Stimulated activated CD8-positive, alpha-beta memory T cell treated with anti-CD3 and anti-CD28 coated beads, Interleukin-4, amount 100 ng/mL, for 24 hours (primary cell): ENCODE measurements around the gene UPK3BL1.
"Not testable (repeated sequence)": the region's sequence is repeated elsewhere in the genome, so short reads cannot be mapped to it uniquely, and the experiment has no call there.

ENCODE experiments used
- DNase-seq: peaks from one replicate; pipeline ENCODE4 v3.0.0-alpha.2; 2020; ENCODE audit warnings: low read depth

Gene UPK3BL1

DNA sequence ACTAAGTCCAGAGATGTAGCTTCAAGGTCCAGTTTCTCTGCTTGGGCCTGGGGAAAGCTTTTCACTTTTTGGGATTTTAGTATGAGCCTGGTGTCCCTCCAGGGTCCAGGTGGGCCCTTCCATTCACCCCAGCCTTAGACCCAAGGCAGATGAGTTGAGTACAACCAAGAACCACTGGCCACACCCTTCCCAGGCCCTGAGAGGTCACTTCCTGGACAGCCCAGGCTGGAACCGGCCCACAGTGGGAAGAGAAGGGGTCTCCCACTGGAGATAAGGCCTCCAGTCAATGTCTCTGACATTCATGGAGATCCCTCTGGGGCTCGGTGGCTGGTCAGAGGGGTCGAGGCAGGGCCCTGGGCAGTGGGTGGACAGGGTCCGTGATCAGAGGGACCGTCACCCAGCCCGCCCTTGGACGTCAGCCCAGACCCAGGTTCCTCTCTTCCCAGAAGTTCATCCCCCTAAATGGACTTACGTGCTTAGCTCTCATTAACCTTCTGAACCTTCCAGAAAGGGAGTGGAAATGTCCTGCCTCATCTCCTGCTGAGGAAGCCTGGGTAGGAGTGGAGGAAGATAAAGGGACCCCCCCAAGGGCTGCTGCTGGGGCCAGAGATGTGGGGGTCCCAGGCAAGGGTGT is 15.2 kb downstream of the UPK3BL1 start:
- DNase-seq: not testable (repeated sequence)

DNA sequence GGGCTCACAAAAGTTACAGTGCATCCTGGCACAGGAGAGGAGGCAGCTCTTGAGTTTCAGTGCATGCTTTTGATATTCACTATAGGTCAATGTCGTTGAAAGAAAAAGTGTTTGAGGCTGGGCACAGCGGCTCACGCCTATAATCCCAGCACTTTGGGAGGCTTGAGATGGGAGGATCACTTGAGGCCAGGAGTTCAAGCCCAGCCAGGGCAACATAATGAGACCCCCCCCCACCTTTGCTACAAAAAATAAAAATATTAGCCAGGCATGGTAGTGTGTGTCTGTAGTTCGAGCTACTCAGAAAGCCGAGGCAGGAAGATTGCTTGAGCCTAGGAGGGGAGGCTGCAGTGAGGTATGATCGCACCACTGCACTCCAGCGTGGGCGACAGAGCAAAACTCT is 24.5 kb downstream of the UPK3BL1 start:
- not testable (repeated sequence) for DNase-seq

DNA sequence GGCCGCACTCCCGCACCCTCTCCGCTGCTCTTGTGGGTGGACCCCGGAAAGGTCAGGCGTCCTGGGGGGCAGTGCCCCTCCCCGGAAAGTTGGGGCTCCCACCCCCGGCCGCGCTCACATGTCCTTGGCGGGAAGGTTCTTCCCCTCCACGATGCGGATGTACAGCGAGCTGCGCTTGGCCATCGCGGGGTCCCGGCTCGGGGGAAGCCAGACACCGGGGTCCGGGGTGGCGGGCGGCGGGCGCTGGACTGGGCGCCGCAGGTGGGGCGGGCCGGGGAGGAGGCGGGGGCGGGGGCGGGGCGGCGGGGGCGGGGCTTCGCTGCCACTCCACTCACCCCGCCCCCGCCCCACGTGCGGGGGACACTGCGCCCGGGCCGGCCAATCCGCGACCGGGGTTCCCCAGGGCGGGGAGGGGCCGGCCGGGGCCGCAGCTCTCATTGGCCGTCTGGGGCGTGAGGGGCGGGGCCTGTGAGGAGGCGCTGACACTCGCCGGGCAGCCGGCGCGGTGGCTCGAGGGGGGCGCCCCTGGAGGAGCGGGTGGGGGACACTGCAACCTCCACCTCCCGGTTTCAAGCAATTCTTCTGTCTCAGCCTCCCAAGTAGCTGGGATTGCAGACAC is 26.0 kb downstream of the UPK3BL1 start, which contains the start of gene RASA4:
Gene RASA4 (minus strand): TSS at position 250 of the 619 bp plus-strand sequence. CDS start 67 bp downstream, at position 183.
- DNase-seq: not testable (repeated sequence)

DNA sequence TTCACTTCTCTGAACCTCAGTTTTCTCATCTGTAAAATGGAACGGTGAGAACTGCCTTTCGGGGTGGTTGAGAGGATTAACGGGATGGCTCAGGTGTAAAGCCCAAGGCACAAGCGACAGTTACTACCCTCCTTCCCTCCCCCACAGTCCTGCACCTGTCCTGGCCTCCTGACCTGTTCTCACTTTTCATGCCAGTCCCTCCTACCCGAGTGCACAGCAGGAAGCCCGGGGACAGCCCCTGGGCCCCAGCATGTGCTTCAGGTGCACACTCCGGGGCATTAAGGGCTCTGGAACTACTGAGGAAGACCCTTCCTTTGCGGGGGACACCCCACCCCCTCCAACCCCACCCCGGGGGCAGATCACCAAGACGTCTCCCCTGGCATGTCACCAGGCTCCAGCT is 26.7 kb downstream of the UPK3BL1 start:
- not testable (repeated sequence) for DNase-seq

DNA sequence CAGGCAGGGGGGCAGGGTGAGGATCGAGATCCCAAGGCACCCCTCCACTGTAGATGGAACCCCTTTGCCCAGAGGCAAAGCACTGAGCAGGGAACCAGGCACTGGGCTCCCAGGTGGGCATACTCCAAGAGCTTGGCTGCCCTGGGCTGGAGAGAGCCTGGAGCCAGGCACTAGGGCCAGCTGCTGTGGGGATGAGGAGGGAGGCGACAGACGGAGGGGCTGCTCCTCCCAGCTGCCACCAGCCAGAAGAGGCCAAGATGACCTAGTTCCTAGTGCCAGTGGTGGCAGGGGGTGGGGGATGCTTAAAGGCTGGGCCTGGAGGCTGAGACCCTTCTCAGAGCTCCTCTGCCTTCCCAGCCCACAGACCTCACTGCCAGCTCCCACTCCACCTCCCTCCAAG is 27.7 kb downstream of the UPK3BL1 start:
- DNase-seq: not testable (repeated sequence)

DNA sequence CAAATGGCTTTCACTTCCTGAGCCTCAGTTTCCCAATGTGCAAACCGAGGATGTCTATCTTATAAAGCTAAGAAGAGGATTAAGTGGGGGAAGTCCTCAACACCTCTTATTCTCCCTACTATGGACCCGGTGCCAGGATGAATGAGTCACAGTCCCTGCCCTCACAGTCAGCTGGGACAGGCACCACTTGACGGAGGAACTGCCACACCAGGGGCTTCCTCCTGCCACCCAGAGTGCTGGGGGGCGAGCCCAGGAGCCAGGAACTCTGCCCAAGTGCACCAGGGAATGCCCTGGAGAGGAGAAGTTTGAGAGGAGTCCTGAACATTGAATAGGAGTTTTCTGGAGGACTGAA is 28.3 kb downstream of the UPK3BL1 start:
- not testable (repeated sequence) for DNase-seq

DNA sequence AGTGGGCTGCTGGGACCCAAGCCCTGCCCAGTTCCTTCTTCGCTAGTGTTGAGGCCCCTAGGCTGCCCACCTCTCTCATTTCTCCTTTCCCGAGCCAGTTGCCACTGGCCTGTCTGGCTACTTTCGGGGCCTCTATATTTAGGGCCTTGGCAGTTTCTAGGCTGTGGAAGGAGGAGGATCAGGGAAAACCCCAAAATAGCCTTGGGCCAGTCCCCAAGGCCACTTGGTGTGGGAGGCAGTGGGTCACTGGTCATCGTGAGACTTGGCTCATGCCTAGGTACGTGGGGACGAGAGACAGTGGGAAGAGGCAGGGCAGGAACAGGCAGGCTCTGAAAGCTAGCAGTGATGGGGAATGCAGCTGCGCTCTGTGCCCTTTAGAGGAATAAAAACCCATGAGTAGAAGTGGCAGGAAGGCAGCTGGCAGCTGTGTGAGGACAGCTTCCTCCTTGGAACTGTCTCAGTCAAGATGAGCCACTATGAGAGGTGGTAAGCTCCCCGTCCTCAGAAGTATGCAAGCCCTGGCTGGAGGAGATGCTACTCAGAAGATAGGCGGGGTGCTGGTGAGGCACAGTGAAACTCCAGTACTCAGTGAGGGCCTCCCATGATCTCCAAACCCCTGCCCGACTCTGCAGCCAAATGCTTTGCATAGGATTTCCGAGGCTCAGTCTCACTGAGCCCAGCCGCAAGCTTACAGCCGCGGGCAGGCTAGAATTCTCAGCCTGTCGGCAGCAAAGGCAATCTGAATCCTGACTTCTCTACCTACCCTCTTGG is 28.8 kb downstream of the UPK3BL1 start:
- not testable (repeated sequence) for DNase-seq

DNA sequence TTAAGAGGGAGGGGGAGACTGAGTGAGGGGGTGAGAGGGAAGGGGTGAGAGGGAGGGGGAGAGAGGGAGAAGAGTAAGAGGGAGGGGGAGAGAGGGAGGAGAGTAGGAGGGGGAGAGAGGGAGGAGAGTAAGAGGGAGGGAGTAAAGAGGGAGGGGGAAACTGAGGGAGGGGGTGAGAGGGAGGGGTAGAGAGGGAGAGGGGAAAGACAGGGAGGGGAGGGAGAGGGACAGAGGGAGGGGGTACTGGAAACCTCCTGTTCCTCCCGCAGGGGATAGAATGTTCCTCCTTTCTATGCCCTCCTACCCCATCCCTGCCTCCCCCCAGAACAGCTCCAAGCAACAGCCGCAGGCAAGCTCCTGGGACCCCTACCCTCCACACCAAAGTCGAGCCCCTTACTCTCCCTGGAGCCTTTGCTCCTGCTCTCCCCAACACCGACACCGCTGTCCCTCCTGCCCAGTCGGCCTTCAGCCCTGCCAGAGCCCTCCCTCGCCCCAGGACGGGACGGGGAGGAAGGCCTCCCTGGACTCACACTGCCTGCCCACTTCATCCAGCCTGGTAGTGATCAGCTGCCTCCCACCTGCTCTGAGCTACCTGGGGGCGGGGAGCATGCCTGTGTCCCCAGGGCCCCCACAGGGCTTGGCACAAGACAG is 30.8 kb downstream of the UPK3BL1 start:
- not testable (repeated sequence) for DNase-seq

DNA sequence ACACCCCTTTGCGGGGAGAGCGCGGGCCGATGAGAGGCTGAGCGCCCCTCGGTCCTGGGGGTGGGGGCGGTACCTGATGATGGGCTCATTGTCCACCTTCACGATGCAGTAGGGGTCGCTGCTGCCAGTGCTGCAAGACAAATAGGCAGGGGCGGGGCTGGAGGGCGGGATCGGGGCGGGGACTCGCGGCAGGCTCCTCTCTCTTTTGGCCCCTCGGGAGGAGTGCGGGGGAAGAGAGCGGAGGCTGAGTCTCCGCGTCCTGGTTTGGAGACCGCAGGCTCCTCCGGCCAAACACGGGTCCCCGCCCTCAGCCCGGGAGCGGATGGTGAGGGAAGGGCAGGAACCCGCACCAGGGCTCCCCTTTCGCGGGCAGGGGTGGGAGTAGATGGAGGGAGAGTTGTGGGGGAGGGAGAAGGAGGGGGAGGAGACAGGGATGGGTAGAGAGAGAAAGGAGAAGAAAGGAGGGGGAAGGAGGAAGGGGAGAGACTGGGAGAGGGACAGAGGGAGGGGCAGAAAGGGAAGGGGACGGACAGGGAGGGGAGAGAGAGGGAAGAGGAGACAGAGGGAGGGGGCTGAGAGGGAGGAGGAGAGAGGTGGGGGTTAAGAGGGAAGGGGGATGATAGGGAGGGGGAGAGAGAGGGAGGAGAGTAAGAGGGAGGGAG is 31.4 kb downstream of the UPK3BL1 start:
- not testable (repeated sequence) for DNase-seq

DNA sequence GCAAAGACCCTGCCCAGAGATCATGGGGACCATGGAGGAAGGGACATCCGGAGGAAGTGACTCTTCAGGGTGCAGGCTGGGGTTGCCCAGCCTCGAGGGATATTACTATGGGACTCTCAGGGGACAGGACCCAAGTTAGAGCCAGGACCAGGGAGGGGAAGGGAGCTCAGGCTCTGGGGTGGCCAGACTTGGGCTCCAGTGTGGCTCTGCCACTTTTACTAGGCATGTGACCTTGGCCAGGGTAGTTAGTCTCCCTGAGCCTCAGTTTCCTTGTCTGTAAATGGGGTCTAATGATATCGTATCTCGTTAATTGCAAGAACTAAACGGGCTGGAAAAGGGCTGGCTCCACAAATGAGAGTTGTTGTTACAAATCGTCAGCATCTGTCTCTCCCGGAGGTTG is 32.1 kb downstream of the UPK3BL1 start:
- not testable (repeated sequence) for DNase-seq

DNA sequence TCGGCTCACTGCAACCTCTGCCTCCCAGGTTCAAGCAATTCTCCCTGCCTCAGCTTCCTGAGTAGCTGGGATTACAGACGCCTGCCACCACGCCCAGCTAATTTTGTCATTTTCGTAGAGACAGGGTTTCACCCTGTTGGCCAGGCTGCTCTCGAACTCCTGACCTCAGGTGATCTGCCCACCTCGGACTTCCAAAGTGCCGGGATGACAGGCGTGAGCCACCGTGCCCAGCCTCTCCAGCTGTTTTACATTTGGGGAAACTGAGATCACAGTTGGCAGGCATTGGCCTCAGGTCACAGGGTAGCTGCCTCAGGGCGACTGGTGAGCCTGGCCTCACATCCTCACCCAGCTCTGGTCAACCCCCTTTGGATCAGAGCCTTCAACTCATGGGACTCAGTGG is 32.9 kb downstream of the UPK3BL1 start:
- not testable (repeated sequence) for DNase-seq

DNA sequence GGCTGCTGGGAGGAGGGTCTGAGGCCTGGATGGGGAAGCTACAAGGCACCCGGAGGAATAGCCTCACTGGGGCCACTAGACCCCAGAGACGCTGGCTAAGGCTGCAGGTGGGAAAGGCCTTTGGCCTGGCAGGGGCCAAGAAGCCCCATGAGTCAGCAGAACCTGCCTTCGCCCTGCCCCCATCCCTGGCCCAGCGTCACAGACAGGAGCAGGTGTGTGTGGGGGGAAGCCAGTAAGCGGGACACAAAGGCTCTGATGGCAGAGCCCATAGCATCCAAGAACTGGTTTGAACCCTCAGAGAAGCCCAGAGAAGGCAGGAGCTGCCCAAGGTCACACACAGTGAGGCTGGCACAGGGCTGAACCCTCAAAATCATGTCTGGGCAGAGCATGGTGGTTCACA is 35.7 kb downstream of the UPK3BL1 start:
- DNase-seq: not testable (repeated sequence)

DNA sequence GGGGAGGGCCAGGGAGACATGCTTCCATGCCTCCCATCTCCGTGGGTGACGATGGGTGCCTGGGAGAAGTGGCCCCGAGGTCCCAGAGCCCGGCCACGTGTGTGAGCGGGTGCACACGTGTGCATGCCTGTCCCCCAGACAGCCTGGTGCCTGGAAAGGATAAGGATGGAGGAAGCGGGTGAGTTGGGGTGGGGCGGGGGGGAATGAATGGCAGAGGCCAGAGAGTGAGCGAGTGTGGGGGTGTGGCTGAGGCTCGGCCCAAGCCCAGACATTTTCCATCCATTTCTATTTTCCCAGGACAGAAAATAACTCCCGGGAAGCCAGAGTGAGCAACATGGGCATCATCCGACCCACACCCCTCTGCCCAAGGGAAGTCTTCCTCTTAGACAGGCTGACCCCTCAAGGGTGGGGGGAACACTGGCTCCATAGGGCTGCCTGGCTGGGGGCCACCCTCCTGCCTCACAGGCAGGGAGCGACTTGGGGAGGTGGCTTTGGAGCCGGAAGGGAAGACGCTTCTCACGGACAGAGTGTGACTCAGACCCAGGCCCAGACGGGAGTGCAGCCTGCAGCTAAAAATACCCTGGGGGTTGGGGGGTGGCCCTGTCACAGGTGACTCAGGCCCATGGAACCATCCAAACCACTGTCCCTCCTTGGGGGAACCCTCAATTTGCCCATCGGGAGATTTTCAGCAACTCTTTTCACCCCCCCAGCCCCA is 38.0 kb downstream of the UPK3BL1 start:
- DNase-seq: not testable (repeated sequence)

DNA sequence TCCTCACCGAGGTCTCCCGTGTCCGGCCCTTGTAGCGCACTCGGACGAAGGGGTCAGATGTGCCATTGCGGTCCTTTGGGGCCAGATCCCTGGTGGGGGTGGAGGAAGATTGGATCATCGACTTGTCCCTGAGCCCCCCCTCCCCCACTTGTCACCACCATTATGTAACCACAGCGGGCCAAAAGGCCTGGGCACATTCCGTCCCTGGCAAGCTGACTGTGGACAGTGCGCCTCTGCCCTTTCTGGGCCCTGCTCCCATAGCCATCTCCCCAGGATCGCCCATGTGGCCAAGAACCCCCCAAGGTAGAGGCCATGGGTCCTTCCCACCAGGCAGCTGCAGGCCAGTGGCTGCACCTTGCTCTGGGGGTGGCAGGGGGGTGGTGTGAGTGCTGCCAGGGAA is 40.3 kb downstream of the UPK3BL1 start:
- DNase-seq: not testable (repeated sequence)

DNA sequence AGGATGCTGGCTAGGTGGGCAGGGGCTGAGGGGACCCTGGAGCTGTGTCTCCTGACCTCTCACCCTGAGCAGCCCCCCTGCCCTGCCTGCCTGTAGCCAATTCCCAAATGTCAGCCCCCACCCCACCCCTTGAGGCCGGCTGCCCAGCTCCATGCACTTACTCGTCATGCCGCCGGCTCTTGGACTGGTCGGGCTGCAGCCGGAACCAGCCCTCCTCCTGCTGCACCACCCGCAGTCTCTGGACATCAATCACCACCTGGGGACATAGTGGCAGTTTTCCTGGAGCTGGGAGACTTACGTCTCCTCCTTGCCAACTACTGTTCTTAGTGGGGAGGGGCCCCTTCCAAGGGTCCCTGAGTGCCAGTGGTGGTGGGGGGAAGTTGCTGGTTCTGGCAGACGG is 42.9 kb downstream of the UPK3BL1 start:
- not testable (repeated sequence) for DNase-seq

DNA sequence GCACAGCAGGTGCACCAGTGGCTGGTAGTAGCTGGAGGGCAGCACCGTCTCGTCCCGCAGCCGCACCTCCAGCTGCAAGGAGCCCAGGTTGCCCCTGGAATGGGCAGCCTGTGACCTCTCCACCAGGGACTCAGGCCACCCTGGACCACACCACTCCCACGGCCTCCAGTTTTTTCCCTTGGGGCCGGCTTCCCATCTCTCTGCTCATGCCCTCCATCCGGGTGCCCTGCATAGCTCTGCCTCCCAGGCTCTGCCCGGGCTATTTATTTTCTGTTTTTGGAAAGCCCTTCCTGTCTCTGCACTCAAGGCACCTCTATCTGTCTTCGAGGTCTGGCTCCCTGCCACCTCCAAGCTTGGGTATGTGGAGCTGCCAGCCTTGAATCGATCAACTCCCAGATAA is 46.6 kb downstream of the UPK3BL1 start:
- not testable (repeated sequence) for DNase-seq

DNA sequence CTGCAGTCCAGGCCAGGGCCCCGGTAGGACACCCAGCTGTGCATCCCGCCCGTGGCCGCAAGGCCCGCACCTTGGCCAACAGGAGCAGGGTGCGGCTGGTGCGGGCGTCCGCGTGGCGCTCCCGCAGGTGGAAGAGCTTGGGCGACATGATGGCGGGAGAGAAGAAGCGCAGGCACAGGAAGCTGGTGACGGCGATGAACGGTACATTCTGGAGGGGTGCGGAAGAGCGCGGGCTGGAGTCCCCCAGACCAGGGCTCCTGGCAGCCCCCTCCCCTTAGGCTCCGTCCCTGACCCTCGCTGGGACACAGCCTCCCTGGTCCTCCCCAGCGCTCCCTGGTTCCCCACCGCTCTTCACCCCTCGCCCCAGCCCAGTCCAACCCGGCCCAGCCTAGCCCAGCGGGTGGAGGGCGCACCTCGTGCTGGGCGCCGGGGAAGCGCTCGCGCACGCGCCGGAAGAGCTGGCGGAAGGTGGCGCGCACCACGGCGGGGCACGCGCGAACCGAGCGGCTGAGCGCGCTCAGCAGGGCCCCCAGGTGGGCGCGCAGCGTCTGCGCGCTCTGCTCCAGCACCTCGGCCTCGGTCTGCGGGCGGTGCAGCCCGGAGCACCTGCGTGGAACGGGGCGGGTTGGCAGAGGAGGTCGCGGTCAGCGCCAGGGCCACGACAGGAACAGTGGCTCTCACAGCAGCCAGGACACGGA is 48.8 kb downstream of the UPK3BL1 start:
- not testable (repeated sequence) for DNase-seq

DNA sequence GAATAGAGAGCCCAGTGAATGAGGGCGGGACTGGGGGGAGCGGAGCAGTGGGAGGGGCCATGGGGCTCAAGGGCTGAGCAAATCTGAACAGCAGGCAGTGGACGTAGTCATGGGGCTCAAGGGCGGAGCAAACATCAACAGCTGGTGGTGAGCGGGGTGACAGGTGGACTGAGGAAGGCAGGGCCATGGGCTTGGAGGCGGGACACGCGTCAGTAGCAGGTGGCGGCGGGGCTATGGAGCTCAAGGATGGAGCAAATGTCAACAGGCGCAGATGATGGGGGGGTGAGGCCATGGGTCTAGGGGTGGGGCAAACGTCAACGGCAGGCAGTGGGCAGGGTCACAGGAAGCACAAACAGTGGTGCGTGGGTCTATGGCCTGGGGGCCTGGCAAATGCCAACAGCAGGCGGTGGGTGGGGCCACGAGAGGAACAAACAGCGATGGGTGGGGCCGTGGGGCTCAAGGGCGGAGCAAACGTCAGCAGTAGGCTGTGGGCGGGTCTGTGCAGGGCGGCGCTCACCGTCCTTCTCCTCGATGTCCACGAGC is 50.0 kb downstream of the UPK3BL1 start:
- peak; percentile 26 for DNase-seq

DNA sequence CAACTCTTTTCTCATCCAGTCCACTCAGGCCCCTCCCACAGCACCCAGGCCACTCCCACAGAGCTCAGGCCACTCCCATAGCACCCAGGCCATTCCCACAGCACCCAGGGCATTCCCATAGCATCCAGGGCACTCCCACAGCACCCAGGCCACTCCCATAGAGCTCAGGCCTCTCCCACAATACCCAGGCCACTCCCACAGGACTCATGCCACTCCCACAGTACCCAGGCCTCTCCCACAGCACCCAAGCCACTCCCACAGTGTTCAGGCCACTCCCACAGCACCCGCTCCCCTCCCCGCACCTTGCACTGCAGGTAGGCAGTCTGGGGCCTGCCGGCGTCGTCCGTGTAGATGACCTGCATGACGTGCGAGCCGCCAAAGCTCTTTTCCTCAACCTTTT is 52.7 kb downstream of the UPK3BL1 start:
- DNase-seq: not testable (repeated sequence)
